Upper lobe of right lung (tissue), 1 donor: ENCODE results near the gene PHLDB1. TPM values are rescaled to one million over a fixed set of nuclear protein-coding genes. Genes with fewer than 3 reads are reported as not detected.
A peak's percentile ranks its signal among the peaks of the same experiment; 100 is the strongest.
"Not testable (repeated sequence)": the region's sequence is repeated elsewhere in the genome, so short reads cannot be mapped to it uniquely, and the experiment has no call there.

Source experiments
- ATAC-seq: fragments of 200-7000 bp; cut with Tn5 transposase; one replicate; pipeline ENCODE4 v1.9.1; 2020; ENCODE audit warnings: mild to moderate bottlenecking, moderate library complexity
- DNase-seq: peaks from one replicate; pipeline ENCODE4 v3.0.0-alpha.2; 2020
- H3K27ac ChIP-seq: fragments of 200-600 bp; one replicate; pipeline ENCODE4 v1.8.0; 2022
- H3K27me3 ChIP-seq: fragments of 200-600 bp; one replicate; pipeline ENCODE4 v1.8.0; 2022; ENCODE audit warnings: mild to moderate bottlenecking
- H3K36me3 ChIP-seq: fragments of 200-600 bp; one replicate; pipeline ENCODE4 v1.8.0; 2022
- H3K4me1 ChIP-seq: fragments of 200-600 bp; one replicate; pipeline ENCODE4 v1.8.0; 2022
- H3K4me3 ChIP-seq: fragments of 200-600 bp; one replicate; pipeline ENCODE4 v1.8.0; 2022; ENCODE audit warnings: mild to moderate bottlenecking
- H3K9me3 ChIP-seq: fragments of 200-600 bp; one replicate; pipeline ENCODE4 v1.8.0; 2022
- intact Hi-C: fragments of 100-400 bp; cut with DNase I; formaldehyde crosslinking; loops from one replicate; pipeline ENCODE4 v1.11.0; 2022
- total RNA-seq: library from RNA; stranded (reverse); fragmentation: NEBNext Ultra II Directional; extraction: Animal tissue kit (Norgen Biotek cat#: 25700); gene quantifications from one replicate; pipeline ENCODE4 v1.2.1, GENCODE V29; 2021
- TF ChIP-seq, protein P1 (sequence below): fragments of 200-600 bp; IDR thresholded peaks from one replicate; pipeline ENCODE4 v1.8.0; 2022; ENCODE audit warnings: antibody characterized with exemption
- donor health status: DM: no; HTN: yes; CAD: no; lungs with severe emphysema.

The PHLDB1 gene
- total RNA-seq, 1 donor from 2014 or later, result 79.6 TPM

DNA sequence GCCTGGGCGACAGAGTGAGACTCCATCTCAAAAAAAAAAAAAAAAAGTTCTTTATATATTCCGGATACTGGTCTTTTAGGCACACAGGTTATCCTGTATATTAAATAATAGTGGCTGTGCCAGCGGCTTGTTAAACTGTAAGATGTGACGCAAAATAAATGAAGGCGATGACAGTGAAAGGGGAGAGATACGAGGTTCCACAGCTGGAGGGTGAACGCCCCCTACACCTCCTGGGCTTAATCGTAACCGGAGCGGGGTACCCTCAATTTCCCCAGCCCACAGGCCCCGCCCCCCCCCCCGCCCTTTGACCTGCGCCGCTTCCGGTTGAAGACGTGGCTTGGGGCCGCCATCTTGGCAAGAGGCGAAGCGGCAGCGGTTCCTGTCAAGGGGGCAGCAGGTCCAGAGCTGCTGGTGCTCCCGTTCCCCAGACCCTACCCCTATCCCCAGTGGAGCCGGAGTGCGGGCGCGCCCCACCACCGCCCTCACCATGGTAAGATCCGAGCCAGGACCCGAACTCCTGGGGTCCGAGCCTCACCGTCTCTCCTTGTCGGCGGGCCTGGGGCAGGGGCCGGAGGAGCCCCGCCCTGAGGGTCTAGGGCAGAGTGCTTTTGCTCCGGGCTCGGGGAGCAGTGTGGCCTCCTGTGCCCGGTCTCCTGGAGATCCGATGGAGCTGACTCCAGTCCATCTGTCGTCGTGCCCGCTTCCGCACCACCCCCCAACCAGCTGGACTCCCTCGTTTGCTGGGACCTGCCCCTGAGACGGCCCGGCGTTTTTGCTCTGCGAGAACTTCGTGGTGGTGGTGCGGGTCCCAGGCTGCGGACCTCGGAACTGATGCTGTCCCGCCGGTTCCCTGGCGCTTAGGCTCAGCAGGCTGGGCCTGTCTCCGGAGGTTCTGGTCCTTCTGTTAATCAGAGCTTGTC is 35.1 kb upstream of the PHLDB1 start, which contains the start of gene ARCN1:
Gene ARCN1 (plus strand): TSS at position 349 of the 920 bp plus-strand sequence. CDS start 139 bp downstream, at position 488.
- TF ChIP-seq, protein P1, sequence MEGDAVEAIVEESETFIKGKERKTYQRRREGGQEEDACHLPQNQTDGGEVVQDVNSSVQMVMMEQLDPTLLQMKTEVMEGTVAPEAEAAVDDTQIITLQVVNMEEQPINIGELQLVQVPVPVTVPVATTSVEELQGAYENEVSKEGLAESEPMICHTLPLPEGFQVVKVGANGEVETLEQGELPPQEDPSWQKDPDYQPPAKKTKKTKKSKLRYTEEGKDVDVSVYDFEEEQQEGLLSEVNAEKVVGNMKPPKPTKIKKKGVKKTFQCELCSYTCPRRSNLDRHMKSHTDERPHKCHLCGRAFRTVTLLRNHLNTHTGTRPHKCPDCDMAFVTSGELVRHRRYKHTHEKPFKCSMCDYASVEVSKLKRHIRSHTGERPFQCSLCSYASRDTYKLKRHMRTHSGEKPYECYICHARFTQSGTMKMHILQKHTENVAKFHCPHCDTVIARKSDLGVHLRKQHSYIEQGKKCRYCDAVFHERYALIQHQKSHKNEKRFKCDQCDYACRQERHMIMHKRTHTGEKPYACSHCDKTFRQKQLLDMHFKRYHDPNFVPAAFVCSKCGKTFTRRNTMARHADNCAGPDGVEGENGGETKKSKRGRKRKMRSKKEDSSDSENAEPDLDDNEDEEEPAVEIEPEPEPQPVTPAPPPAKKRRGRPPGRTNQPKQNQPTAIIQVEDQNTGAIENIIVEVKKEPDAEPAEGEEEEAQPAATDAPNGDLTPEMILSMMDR, result no peak
- peaks cover 3% of the 10 kb centered on the region for H3K36me3 ChIP-seq
- H3K27me3 ChIP-seq, result no peaks in the 10 kb centered on the region
- intact Hi-C loops, result no loop called here
- DNase-seq, result peak; percentile 91
- H3K27ac ChIP-seq, result peak within 1 kb of the TSS; percentile 99
- H3K9me3 ChIP-seq, result no peaks in the 10 kb centered on the region
- peak within 1 kb of the TSS; percentile 99 for H3K4me3 ChIP-seq
- peaks cover 40% of the 10 kb centered on the region for H3K4me1 ChIP-seq
- peak; percentile 96 for ATAC-seq

DNA sequence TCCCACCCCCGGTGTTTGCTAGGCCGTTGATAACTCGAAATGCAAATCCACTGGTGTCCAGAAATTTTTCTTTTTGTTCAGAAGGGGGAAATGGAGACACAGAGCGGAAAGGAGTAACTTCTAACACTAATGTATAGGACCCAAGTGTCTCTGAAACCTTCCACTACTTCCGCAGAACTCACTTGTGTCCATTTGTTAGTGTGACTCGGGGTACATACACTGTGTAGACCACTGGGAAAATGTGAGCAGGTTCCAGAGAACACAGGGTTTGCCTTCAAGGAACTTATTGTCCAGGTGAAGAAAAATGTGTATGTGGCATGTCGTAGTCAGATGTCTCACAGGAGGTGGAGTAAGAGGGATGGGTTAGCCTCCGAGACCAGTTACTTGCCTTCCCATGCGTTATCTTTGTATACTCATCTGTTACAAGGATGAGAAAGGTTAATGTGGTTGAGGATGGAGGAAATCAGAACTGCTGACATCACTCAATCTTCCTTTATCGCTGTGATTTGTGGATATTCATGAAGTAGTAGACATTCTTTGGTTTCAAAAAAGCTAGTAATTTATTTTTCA is 34.3 kb upstream of the PHLDB1 start:
- Histone ChIP-seq H3K36me3 (peaks cover 7% of the 10 kb centered on the region), H3K4me1 (peaks cover 43% of the 10 kb centered on the region), H3K9me3 (no peaks in the 10 kb centered on the region), H3K27ac (peak overlapping the region; percentile 99), H3K4me3 (peak overlapping the region; percentile 99), H3K27me3 (no peaks in the 10 kb centered on the region)
- DNase-seq (no peak), ATAC-seq (peak; percentile 18)
- intact Hi-C loops, result no loop called here
- TF ChIP-seq, protein P1, result no peak

DNA sequence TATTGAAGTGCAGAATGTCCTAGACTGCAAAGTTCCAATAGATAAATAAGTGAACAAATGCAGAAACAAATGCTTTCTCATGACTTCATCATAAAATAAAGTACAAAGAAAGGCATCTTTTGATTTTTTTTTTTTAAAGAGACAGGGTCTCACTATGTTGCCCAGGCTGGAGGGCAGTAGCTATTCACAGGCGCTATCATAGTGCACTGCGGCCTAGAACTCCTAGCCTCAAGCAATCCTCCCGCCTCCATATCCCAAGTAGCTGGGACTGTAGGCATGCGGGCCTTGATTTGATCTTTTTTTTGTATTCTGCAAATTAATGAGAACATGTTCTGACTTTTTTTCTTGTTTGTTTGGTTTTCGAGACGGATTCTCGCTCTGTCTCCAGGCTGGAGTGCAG is 32.8 kb upstream of the PHLDB1 start:
- Histone ChIP-seq H3K4me1 (peaks cover 51% of the 10 kb centered on the region), H3K4me3 (peak overlapping the region; percentile 99), H3K27ac (no peak overlapping the region), H3K27me3 (no peaks in the 10 kb centered on the region), H3K9me3 (no peaks in the 10 kb centered on the region), H3K36me3 (peaks cover 7% of the 10 kb centered on the region)
- TF ChIP-seq, protein P1, result no peak
- no peak for DNase-seq
- intact Hi-C loops, result no loop called here
- ATAC-seq, result no peak

DNA sequence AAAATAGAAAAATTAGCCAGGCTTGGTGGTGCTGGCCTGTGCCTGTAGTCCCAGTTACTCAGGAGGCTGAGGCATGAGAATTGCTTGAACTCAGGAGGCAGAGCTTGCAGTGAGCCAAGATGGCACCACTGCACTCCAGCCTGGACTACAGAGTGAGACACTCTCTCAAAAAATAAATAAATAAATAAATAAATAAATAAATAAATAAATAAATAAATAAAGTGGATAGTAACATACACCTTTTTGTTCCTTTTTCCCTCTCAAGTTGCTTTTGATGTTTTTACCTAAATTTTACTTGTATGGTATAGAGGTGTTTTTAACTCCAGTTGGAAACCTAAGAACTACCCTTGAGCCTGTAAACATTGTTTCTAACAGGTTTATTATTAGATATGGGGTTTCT is 29.4 kb upstream of the PHLDB1 start:
- ATAC-seq, H3K27me3 ChIP-seq, H3K27ac ChIP-seq, DNase-seq, H3K9me3 ChIP-seq, H3K4me3 ChIP-seq, intact Hi-C loops: not testable (repeated sequence)
- Histone ChIP-seq H3K36me3 (peaks cover 34% of the 10 kb centered on the region), H3K4me1 (peaks cover 51% of the 10 kb centered on the region)

DNA sequence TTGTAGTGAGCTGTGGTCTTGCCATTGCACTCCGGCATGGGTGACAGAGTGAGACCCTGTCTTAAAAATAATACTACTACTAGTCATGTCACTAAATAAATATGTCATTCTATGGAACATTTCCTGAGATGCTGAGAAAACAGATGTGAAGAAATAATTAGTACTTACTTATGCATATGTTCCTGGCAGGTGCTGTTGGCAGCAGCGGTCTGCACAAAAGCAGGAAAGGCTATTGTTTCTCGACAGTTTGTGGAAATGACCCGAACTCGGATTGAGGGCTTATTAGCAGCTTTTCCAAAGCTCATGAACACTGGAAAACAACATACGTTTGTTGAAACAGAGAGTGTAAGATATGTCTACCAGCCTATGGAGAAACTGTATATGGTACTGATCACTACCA is 26.4 kb upstream of the PHLDB1 start:
- Histone ChIP-seq H3K36me3 (peaks cover 65% of the 10 kb centered on the region), H3K4me3 (no peak overlapping the region), H3K4me1 (peaks cover 25% of the 10 kb centered on the region), H3K9me3 (no peaks in the 10 kb centered on the region), H3K27ac (no peak overlapping the region), H3K27me3 (no peaks in the 10 kb centered on the region)
- ATAC-seq, result no peak
- TF ChIP-seq, protein P1, result no peak
- no peak for DNase-seq
- intact Hi-C loops, result no loop called here

DNA sequence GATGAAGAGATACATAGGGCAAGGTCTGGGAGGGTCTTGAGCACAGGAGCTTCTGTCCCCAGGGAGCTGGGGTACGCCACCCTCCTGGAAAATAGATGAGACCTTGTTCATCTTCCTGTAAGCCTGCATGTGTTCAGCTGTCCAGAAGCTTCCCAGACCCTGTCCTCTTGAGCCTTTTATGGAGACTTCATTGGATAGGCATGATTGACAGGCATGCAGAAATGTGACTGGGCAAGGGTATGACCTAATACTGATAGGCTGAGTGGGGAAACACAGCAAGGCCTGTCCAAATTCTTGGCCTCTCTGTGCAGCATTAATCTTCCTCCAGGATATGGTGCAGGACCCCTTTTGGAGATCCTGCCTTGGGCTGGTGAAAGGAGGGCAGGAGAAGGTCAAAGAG is 19.5 kb upstream of the PHLDB1 start:
- intact Hi-C loops, result no loop called here
- no peaks in the 10 kb centered on the region for H3K4me1 ChIP-seq
- no peak overlapping the region for H3K4me3 ChIP-seq
- H3K36me3 ChIP-seq, result peaks cover 100% of the 10 kb centered on the region
- H3K27me3 ChIP-seq, result no peaks in the 10 kb centered on the region
- TF ChIP-seq, protein P1, result no peak
- H3K27ac ChIP-seq, result no peak overlapping the region
- no peaks in the 10 kb centered on the region for H3K9me3 ChIP-seq
- ATAC-seq, result no peak
- DNase-seq, result no peak
